Pancreas (tissue), 10 donors: ENCODE measurements around the gene DHCR24. TPM values are rescaled to one million over a fixed set of nuclear protein-coding genes. Genes with fewer than 3 reads are reported as not detected.

ENCODE experiments used
- ATAC-seq, 4 donors: fragments of 200-7000 bp; cut with Tn5 transposase; one replicate each; pipeline versions ENCODE4 v1.8.0 to v1.9.1; 2020; ENCODE audit warnings: mild to moderate bottlenecking in 4 of 4, moderate library complexity in 4 of 4
- DNase-seq, 6 donors: peaks; one replicate each; pipeline ENCODE4 v3.0.0-alpha.2; 2020
- FAIRE-seq: peaks from 2 replicates; lab custom pipeline; 2012; peaks lifted over from hg19 to GRCh38; lab: Jason Lieb, UNC
- H3K27ac ChIP-seq, 4 donors: fragments of 200-600 bp; sonication (generic); 1 replicate in 3 of 4; 2 replicates in 1 of 4; pipeline versions ENCODE4 v1.5.0 to v1.8.0; 2020
- H3K27me3 ChIP-seq, 4 donors: fragments of 200-600 bp; one replicate each; pipeline ENCODE4 v1.8.0; 2021
- H3K36me3 ChIP-seq, 3 donors: fragments of 200-600 bp; sonication (generic) in 1 of 3; one replicate each; pipeline versions ENCODE4 v1.5.0 to v1.8.0; 2020 to 2021
- H3K4me1 ChIP-seq, 3 donors: fragments of 200-600 bp; one replicate each; pipeline ENCODE4 v1.8.0; 2021
- H3K4me3 ChIP-seq, 4 donors: fragments of 200-600 bp; sonication (generic) in 2 of 4; one replicate each; pipeline versions ENCODE4 v1.5.0 to v1.8.0; 2020 to 2021
- H3K9me3 ChIP-seq, 4 donors: fragments of 200-600 bp; one replicate each; pipeline ENCODE4 v1.8.0; 2021
- WGBS, 2 donors: extraction: QIAGEN DNeasy Blood & Tissue Kit; methylation state at CpG; one replicate each; pipeline ENCODE4 v1.1.7; 2013; 5-methylcytosine and 5-hydroxymethylcytosine counted together
- intact Hi-C, 3 donors: fragments of 100-400 bp; cut with DNase I; formaldehyde crosslinking; loops; one replicate each; pipeline versions ENCODE4 v1.11.1 to v1.14.2; 2022
- polyA plus RNA-seq, 2 donors: library from polyadenylated mRNA; stranded (reverse); fragments of 200-250 nt; gene quantifications; one replicate each; pipeline ENCODE4 v1.2.3, GENCODE V29; 2013
- total RNA-seq, 6 donors: library from RNA; stranded (reverse); fragmentation: NEBNext Ultra II Directional in 4 of 6; extraction: Animal tissue kit (Norgen Biotek cat#: 25700) in 4 of 6; gene quantifications; one replicate each; pipeline versions ENCODE4 v1.2.1 to v1.2.4, GENCODE V29; 2021 to 2023
- TF ChIP-seq, protein P1 (sequence below), 4 donors: fragments of 200-600 bp; sonication (generic) in 3 of 4; IDR thresholded peaks; one replicate each; pipeline versions ENCODE4 v1.5.0 to v1.8.0; 2021; ENCODE audit warnings: antibody characterized with exemption in 4 of 4
- donor health status: healthy with polysubstance abuse.
- donor health status: DM: no; HTN: no; CAD: no; lungs with moderate emphysema.
- donor health status: DM: no; HTN: no; CAD: no.
- donor health status: control.
- donor health status: control.
- donor health status: Bipolar disorder and iron deficiency.
- donor health status: DM: yes; HTN: yes; CAD: no.
- donor health status: DM: no; HTN: no; CAD: no.
- donor health status: DM: no; HTN: no; CAD: no.
- donor health status: DM: yes; HTN: yes; CAD: no.

DHCR24 gene
- total and polyA plus RNA-seq, 8 donors, result 10.6 to 64.7 (median 23.6) TPM

DNA sequence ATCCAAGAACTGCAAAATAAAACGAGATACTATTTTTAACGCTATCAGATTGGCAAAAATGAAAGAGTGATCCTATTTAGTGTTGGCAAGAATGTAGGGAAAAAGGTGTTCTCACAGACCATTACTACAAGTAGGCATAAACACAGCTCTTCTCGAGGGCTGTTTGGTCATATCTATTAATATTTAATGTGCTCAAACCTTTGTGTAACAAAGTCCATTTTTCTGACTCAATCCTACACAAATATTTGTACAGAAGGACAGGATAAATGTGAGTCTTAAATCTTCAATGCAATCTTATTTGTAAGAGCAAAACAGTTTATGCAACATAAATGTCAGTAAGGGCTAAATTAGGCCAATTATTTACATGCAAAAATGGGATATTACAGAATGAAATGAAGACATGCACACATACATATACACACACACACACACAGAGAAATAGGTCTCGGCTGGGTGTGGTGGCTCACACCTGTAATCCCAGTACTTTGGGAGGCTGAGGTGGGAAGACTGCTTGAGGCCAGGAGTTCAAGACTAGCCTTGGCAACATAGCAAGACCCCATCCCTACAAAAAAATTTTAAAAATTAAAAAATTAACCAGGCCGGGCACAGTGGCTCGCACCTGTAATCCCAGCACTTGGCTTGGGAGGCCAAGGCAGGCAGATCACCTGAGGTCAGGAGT is 17.7 kb downstream of the DHCR24 start:
- no peaks in the 10 kb centered on the region for H3K4me1 ChIP-seq
- no peaks in the 10 kb centered on the region for H3K9me3 ChIP-seq
- DNase-seq (no peak), ATAC-seq (no peak), FAIRE-seq (no peak)
- H3K4me3 ChIP-seq, result no peak overlapping the region
- H3K36me3 ChIP-seq, result peaks cover 0 to 25% (median 6%) of the 10 kb centered on the region in 3 donors
- no peaks in the 10 kb centered on the region for H3K27me3 ChIP-seq
- no peak overlapping the region for H3K27ac ChIP-seq
- TF ChIP-seq, protein P1, sequence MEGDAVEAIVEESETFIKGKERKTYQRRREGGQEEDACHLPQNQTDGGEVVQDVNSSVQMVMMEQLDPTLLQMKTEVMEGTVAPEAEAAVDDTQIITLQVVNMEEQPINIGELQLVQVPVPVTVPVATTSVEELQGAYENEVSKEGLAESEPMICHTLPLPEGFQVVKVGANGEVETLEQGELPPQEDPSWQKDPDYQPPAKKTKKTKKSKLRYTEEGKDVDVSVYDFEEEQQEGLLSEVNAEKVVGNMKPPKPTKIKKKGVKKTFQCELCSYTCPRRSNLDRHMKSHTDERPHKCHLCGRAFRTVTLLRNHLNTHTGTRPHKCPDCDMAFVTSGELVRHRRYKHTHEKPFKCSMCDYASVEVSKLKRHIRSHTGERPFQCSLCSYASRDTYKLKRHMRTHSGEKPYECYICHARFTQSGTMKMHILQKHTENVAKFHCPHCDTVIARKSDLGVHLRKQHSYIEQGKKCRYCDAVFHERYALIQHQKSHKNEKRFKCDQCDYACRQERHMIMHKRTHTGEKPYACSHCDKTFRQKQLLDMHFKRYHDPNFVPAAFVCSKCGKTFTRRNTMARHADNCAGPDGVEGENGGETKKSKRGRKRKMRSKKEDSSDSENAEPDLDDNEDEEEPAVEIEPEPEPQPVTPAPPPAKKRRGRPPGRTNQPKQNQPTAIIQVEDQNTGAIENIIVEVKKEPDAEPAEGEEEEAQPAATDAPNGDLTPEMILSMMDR (IDR thresholded peaks at IDR 0.05), result no peak
- 73 to 75% methylated on average over 6 of the region's 6 CpGs for WGBS, 2 donors
- intact Hi-C loops, result no loop called here

DNA sequence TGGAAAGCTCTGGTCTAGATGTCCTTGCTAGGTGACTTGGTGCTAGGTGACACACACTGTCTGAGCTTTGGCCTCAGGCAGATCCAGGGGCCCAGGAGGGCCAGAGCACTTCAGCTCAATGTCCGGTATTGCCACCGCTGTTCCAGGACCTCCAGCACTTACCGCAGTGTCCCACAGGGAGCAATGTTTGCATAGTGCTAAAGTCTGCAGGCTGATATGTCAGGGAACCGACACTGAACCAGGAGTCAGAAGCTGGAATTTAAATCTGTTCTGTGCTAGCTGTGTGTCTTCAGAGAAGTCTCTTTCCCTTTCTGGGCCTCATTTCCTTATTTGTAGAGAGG is 19.3 kb downstream of the DHCR24 start:
- intact Hi-C loops, result no loop called here
- DNase-seq (no peak), FAIRE-seq (no peak), ATAC-seq (no peak)
- no peak overlapping the region for H3K4me3 ChIP-seq
- H3K27ac ChIP-seq, result no peak overlapping the region
- H3K4me1 ChIP-seq, result no peaks in the 10 kb centered on the region
- no peaks in the 10 kb centered on the region for H3K9me3 ChIP-seq
- TF ChIP-seq, protein P1 (IDR thresholded peaks at IDR 0.05), result no peak
- WGBS, 2 donors, result 75 to 76% methylated on average over 4 of the region's 4 CpGs
- peaks cover 0 to 16% (median 0%) of the 10 kb centered on the region in 3 donors for H3K36me3 ChIP-seq
- no peaks in the 10 kb centered on the region for H3K27me3 ChIP-seq

DNA sequence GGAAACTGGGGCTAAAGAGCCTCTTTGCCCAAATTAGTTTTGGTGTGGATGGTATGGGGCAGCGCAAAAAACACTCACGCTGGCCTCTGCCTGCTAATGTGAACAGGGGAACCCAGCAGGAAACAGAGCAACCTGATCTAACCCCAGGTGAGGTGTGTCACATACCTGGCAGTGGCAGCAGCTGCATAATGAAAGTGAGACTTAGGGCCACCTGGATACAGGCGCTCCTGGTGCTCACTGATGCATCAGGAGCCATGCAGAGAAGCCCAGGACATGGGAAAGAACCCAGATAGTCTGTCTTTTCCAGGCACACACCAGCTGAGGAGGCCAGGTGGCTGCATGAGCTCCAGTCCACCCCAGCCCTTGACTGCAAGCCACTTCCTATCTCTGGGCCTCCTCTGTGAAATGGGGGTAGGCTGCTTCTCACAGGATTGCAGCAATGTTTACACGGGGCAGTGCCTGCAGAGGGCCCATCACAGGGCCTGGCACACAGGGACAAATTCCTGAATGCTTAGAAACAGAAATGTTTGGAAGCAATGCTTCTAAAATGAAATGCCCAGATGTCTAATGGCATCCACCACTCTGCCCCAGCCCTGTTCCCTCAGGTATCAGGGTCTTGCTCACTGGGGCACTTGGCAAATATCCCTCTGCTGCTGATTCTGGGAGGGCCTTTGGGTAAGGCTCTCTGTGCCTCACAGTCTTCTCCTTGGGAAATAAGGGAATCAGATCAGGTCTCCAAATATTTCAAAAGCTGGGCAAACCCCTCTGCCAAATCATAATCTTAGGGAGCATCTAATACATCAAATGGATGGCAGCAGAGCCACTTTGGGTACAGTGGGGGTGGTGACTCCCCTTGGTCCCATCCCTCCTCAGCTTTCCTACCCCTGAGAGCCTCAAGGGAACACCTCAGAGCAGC is 19.9 kb downstream of the DHCR24 start:
- 56 to 58% methylated on average over 4 of the region's 4 CpGs for WGBS, 2 donors
- no peak for DNase-seq
- TF ChIP-seq, protein P1 (IDR thresholded peaks at IDR 0.05), result no peak

DNA sequence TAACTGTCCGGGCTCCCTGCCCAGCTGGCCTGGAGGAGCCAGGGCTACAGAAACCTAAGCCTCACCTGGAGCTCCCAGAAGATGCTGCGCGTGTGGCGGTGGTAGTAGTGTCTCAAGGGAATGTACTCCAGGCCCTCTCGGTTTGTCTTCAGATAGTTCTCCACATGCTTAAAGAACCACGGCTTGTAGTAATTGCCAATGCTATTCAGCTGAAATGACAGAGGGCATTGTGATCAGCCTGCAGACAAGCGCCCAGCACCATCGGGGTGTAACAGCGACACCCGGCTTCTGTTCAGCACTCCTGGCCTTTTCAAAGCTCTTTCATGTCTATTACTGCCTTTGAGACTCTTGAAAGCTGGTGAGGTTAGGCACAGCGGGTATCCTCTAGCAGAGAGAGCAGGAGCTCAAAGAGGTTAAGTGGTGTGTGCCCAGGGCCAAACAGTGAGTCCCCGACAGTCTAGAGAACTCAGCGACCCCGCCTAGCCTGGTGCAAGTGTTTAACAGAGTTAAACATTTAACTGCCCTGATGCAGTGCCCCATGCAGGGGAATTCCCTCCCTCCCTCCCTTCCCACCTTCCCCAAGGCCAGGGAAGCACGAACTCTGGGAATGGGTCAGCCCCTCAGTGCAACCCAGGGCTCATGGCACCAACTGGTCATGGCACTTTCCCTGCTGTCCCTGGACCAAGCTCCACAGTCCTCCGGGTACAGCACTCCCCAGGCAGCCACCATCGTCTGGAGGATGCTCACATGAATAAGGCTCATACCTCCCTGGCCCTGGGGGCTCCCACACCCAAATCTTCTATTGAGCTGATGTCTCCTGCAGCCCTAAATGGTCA is 21.5 kb downstream of the DHCR24 start:
- TF ChIP-seq, protein P1 (IDR thresholded peaks at IDR 0.05), result no peak
- intact Hi-C loops, result no loop called here
- H3K27me3 ChIP-seq, result no peaks in the 10 kb centered on the region
- H3K36me3 ChIP-seq, result peaks cover 0 to 5% (median 0%) of the 10 kb centered on the region in 3 donors
- no peaks in the 10 kb centered on the region for H3K9me3 ChIP-seq
- 63 to 65% methylated on average over 16 to 17 of the region's 17 CpGs for WGBS, 2 donors
- ATAC-seq (peak; percentile 29 to 74 (median 49)), DNase-seq (no peak), FAIRE-seq (no peak)
- H3K4me3 ChIP-seq, result no peak overlapping the region
- H3K27ac ChIP-seq, result no peak overlapping the region
- no peaks in the 10 kb centered on the region for H3K4me1 ChIP-seq

More for the DNA sequence above, 19.9 kb downstream of the DHCR24 start:
- peaks cover 0 to 12% (median 0%) of the 10 kb centered on the region in 3 donors for H3K36me3 ChIP-seq
- FAIRE-seq, result no peak
- no peak overlapping the region for H3K4me3 ChIP-seq
- H3K27ac ChIP-seq, result no peak overlapping the region
- no peaks in the 10 kb centered on the region for H3K9me3 ChIP-seq
- no peaks in the 10 kb centered on the region for H3K27me3 ChIP-seq
- intact Hi-C loops, result no loop called here
- ATAC-seq, result peak; percentile 35 to 54 (median 46)
- no peaks in the 10 kb centered on the region for H3K4me1 ChIP-seq
